ENCODE measurements around the gene TEX44. TPM values are rescaled to one million over a fixed set of nuclear protein-coding genes. Genes with fewer than 3 reads are reported as not detected.

Gene TEX44
- total RNA-seq, 1 experiment from 2014 or later = not detected

DNA sequence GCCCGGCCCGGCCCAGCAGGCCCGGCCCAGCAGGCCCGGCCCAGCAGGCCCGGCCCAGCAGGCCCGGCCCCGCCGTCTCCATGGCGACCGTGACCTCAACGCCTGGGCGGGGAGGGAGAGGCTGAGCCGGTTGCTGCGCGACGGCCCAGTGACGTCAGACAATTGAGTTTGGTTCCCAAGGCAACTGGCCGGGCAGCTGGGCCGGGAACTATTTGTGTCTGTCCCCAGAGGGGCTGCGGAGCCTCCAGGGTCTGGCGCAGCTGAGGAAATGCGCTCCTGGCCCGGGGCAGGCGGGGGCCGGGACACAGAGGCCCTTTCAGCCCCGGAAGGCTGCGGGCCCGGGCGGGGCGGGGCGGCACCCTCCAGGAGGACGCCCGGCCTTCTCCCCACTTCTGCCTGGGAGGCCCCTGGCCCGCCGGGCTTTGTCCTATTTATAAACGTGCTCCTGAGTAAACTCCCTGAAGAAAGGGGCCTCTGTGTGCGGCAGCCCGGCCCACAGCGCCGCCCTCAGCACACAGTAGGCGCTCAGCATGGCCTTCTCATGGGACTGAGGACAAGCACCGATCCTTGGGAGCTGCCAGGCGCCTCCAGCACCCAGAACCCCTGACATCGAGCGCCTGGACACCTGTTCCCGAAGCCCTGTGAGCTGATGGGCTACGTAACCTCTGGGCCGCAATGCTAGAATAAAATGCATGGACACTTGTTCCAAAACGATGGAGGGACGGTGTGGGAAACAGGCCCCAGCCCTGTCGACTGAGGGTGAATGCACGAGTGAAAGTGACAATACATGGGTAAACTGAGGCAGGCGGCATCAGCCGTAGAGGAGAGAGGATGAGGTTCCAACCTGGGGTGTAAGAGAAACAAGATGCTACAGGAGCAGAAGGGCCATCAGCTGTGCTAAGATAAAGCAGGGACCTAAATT, 12.3 kb downstream of the TEX44 start:
- peak overlapping the region; percentile 98 for H3K27ac ChIP-seq
- peak; percentile 92 to 97 for DNase-seq (ENCODE audit: low read depth in 1 of 2, low spot score in 2 of 2)
- H3K27me3 ChIP-seq (replicated peaks) = no peaks in the 10 kb centered on the region
- no peaks in the 10 kb centered on the region; the same call in 1 of the 2 replicates for H3K9me3 ChIP-seq (replicated peaks)
- H3K4me3 ChIP-seq = peak overlapping the region; percentile 49
- no peaks in the 10 kb centered on the region for H3K36me3 ChIP-seq
- H3K4me1 ChIP-seq (replicated peaks) = peaks cover 15% of the 10 kb centered on the region

DNA sequence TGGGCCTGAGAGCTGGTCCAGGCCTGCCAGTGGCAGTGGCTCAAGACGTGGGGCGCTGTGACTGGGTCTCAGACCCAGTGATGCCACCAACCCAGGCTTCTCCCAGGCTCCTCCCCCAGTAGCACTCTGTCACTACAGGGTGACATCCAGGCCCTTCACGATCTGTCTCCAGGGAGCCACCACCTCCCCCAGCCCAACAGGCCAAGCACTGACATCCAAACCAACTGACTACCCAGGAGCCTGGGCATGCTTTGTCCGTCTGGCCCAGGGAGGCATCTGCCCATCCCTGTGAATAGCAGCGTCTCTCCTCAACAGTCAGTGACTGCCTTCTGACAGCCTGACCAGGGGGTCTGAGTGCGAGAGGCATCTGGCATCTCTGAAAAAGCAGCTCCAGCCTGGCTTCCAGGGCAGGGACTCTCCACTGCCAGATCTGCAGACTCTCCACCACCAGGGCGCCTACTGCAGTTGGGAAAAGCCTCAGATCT, 13.0 kb downstream of the TEX44 start:
- H3K9me3 ChIP-seq (replicated peaks) = no peaks in the 10 kb centered on the region; the same call in 1 of the 2 replicates
- peaks cover 15% of the 10 kb centered on the region for H3K4me1 ChIP-seq (replicated peaks)
- H3K27me3 ChIP-seq (replicated peaks) = no peaks in the 10 kb centered on the region
- DNase-seq (ENCODE audit: low read depth in 1 of 2, low spot score in 2 of 2) = no peak
- H3K27ac ChIP-seq = no peak overlapping the region
- no peak overlapping the region for H3K4me3 ChIP-seq
- no peaks in the 10 kb centered on the region for H3K36me3 ChIP-seq

DNA sequence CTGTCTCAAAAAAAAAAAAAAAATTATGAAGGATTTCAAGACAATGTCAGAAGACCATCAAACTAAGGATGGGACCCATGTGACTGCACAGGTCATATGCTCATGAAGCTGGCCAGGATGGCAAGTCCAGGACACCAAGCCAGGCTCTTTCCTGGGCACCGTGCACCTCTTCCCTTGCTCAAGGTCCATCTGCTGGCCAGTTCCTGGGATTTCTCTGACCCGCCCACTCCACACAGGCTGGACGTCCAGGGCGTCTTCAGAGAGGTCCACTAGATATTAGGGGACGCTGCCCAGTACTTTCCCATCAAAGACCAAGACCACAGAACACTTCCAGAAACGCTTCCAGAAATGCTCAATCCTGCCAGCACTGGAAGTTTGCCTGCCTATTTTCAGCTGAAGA, 14.3 kb downstream of the TEX44 start:
- Histone ChIP-seq H3K27me3 (replicated peaks) (no peaks in the 10 kb centered on the region), H3K4me3 (no peak overlapping the region), H3K9me3 (replicated peaks) (no peaks in the 10 kb centered on the region; the same call in 1 of the 2 replicates), H3K27ac (no peak overlapping the region), H3K36me3 (no peaks in the 10 kb centered on the region), H3K4me1 (replicated peaks) (peaks cover 24% of the 10 kb centered on the region)
- no peak for DNase-seq (ENCODE audit: low read depth in 1 of 2, low spot score in 2 of 2)

DNA sequence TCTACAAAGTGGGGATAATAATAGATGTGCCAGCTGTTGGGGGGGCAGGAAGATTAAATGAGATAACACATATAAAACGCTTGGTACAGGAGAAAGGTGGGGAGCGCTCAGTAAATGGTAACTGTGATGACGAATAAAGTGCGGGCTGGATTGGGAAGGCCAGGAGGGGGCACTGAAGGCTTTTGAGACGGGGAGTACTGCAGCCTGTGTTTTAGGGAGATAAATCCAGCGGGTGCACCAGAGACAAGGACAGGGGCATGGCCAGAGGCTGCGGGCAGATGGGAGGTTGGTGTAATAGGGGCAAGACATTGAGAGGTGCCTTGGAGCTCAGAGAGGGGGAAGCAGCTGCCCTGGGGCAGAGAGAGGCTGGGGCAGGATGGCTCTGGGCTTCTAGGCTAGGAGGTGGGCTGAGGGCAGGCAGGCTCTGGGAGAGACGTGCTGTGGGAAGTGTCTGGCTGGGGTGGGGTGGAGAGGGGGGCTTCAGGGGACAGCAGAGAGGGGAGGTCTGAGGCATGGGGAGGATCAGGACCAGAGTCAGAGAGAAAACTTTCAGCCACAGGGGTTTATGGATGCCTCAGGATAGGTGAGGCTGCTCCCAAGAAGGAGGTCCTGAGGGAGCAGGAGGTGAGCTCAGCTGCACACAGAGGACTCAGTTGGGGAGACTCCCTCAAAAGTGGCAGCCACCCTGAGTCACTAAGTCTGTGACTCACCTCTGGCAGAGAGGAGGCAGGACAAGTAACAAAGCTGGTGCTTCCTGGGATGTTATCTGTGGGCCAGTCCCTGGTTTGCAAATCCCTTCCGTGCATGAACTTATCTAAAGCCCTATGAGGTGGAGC, 18.8 kb downstream of the TEX44 start:
- H3K27ac ChIP-seq = peak overlapping the region; percentile 89
- H3K9me3 ChIP-seq (replicated peaks) = peaks cover 3% of the 10 kb centered on the region; the same call in 1 of the 2 replicates
- DNase-seq (ENCODE audit: low read depth in 1 of 2, low spot score in 2 of 2) = peak; percentile 76 to 82
- peaks cover 41% of the 10 kb centered on the region for H3K4me1 ChIP-seq (replicated peaks)
- H3K36me3 ChIP-seq = no peaks in the 10 kb centered on the region; the same call in 1 of the 2 replicates
- H3K27me3 ChIP-seq (replicated peaks) = no peaks in the 10 kb centered on the region
- H3K4me3 ChIP-seq = no peak overlapping the region

DNA sequence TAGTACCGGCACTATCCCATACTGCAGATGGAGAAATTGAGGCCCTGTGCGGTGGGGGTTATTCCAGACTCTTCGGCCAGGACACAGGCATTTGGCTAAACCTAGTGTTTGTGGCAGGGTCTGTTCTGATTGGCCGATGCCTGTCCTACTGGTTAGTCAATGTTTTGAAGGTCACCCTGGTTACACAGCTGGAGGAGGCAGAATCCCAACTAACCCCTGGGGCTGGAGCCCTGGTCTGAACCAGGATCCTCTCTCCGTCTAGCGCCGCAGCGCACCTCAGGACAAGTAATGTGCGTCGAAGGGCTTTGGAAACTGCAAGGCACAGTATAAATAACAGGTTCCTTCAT, 19.4 kb downstream of the TEX44 start:
- H3K27ac ChIP-seq = peak overlapping the region; percentile 89
- H3K9me3 ChIP-seq (replicated peaks) = peaks cover 3% of the 10 kb centered on the region; the same call in 1 of the 2 replicates
- no peaks in the 10 kb centered on the region; the same call in 1 of the 2 replicates for H3K36me3 ChIP-seq
- peak in 1 of 2 experiments; percentile 68 for DNase-seq (ENCODE audit: low read depth in 1 of 2, low spot score in 2 of 2)
- H3K4me1 ChIP-seq (replicated peaks) = peaks cover 43% of the 10 kb centered on the region
- no peak overlapping the region for H3K4me3 ChIP-seq
- no peaks in the 10 kb centered on the region for H3K27me3 ChIP-seq (replicated peaks)

DNA sequence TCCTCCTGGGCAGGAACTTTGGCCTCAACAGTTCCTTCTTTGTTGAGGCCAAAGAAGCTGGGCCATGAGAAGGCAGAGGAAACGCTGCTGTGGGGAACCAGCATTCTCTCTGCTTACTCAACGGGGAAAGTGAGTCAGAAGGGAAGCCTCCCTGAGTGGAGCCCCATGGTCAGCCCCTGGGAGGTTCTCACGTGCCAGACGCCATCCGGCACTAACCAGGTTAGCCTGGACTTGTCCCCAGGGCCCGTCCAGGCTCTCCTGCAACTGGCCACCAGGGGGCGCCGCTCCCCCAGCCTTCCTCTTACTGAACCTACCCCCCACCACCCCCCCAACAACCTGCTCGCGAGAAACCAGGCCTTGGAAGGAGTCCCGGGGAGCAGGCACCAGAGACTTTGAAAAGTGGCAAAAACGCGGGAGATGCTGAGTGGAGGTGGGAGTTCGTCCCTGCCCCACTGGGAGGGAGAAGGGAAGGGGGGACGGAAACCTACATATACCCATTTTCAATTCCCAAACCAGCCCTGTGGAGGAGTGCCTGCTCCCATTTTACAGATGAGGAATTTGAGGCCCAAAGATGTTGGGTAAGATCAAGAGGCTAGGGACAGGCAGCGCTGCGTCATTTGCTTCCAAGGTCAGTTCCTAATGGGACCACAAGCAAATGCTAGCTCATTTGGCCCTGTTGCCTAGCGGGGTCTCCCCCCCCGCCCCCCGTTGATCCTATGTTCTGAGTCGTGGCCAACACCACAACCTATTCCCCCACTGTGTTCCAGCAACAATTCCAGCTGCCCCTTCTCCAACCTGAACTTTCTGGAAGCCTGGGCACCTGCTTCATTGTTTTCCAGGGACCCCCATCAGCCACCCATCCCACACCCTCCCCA, 20.0 kb downstream of the TEX44 start:
- Histone ChIP-seq H3K9me3 (replicated peaks) (peaks cover 3% of the 10 kb centered on the region; the same call in 1 of the 2 replicates), H3K4me1 (replicated peaks) (peaks cover 49% of the 10 kb centered on the region), H3K4me3 (no peak overlapping the region), H3K27me3 (replicated peaks) (no peaks in the 10 kb centered on the region), H3K36me3 (no peaks in the 10 kb centered on the region; the same call in 1 of the 2 replicates), H3K27ac (peak overlapping the region; percentile 95)
- peak; percentile 86 to 95 for DNase-seq (ENCODE audit: low read depth in 1 of 2, low spot score in 2 of 2)

DNA sequence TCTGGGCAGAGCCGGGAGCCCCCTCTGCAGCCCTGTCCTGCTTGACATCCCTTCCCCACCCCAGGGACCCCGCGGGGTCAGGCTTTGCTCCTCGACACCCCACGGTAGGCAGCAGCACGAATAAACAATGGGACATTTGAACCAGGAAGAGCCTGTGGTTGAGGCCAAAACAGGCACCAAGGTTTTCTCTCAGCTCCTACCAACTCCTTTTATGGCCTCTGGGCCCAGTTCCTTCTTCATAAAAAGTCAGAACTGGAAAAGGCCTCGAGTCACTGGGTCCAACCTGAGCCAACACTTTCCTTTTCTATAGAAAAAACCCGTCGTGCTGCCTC, 20.6 kb downstream of the TEX44 start:
- H3K27ac ChIP-seq = peak overlapping the region; percentile 95
- no peaks in the 10 kb centered on the region; the same call in 1 of the 2 replicates for H3K36me3 ChIP-seq
- H3K4me1 ChIP-seq (replicated peaks) = peaks cover 56% of the 10 kb centered on the region
- peaks cover 3% of the 10 kb centered on the region; the same call in 1 of the 2 replicates for H3K9me3 ChIP-seq (replicated peaks)
- H3K4me3 ChIP-seq = no peak overlapping the region
- H3K27me3 ChIP-seq (replicated peaks) = no peaks in the 10 kb centered on the region
- DNase-seq (ENCODE audit: low read depth in 1 of 2, low spot score in 2 of 2) = no peak

DNA sequence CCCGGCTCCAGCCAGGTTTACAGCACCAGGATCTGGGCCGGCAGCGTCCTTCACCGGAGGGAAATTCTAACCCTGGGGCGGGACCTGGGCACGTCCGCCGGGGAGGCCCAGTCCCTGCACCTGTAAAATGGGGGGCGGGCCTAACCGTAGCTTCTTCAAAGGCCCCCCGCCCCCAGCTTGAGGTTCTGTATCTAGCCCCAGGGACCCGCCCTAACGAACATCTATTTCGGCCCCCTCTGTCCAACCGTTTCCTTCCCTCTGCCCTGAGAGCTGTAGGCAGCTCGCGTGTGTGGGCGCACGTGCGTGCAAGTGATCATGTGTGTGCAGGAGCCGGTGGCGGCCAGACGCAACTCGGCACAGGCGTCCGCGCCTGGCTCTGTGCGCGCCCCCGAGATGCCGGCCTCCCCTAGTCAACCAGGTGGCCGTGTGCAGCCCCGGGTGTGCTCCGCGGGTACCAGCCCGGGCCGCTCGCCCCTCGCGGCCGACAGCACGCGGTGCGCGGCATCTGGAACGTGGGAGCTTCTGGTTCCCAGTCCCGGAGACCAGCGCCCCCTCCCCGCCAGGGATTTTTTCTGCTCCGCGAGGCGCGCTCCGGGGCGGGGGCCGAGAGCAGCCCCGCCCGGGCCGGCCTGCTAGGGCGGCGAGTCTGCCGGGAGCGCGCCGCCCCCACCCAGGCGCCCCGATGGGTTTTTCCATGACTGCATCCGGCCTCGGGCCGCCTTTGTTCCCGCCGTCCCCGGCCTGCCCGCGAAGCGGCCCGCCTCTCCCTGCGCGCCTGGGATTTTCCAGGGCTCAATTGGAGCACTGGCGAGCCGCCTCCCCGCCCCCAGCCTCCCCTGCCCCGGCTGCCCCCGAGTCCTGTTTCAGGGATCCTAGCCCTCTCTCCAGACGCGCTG, 21.2 kb downstream of the TEX44 start:
- no peaks in the 10 kb centered on the region; the same call in 1 of the 2 replicates for H3K36me3 ChIP-seq
- DNase-seq (ENCODE audit: low read depth in 1 of 2, low spot score in 2 of 2) = peak; percentile 93 to 97
- H3K27me3 ChIP-seq (replicated peaks) = no peaks in the 10 kb centered on the region
- H3K4me3 ChIP-seq = peak overlapping the region; percentile 36
- peaks cover 58% of the 10 kb centered on the region for H3K4me1 ChIP-seq (replicated peaks)
- H3K27ac ChIP-seq = peak overlapping the region; percentile 95
- H3K9me3 ChIP-seq (replicated peaks) = peaks cover 3% of the 10 kb centered on the region; the same call in 1 of the 2 replicates

DNA sequence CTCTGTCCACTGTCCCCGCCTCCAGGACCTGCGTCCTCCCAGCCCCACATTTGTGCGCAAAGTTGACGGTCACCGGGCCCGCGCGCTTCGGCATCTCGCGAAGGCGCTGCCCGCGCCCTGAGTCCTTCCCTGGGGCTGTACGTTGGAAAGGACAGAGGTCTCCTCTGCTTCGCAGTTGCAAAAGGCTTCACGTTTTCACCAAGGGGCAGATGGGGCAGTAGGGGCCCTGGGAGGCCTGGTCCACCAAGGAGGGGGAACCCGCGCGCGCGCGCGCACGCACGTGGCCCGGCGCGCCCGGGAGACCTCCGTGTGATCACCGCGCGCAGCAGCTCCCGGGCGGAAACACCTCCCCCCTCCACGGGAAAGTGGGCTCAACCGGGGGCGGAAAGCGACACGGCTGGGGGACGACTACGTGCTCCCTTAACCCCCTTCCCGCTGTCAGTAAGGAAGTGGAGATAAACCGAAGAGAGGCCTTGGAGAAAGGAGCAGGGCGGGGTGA, 21.9 kb downstream of the TEX44 start:
- Histone ChIP-seq H3K9me3 (replicated peaks) (peaks cover 3% of the 10 kb centered on the region; the same call in 1 of the 2 replicates), H3K27ac (peak overlapping the region; percentile 95), H3K4me3 (peak overlapping the region; percentile 36), H3K36me3 (no peaks in the 10 kb centered on the region; the same call in 1 of the 2 replicates), H3K27me3 (replicated peaks) (no peaks in the 10 kb centered on the region), H3K4me1 (replicated peaks) (peaks cover 58% of the 10 kb centered on the region)
- DNase-seq (ENCODE audit: low read depth in 1 of 2, low spot score in 2 of 2) = no peak

DNA sequence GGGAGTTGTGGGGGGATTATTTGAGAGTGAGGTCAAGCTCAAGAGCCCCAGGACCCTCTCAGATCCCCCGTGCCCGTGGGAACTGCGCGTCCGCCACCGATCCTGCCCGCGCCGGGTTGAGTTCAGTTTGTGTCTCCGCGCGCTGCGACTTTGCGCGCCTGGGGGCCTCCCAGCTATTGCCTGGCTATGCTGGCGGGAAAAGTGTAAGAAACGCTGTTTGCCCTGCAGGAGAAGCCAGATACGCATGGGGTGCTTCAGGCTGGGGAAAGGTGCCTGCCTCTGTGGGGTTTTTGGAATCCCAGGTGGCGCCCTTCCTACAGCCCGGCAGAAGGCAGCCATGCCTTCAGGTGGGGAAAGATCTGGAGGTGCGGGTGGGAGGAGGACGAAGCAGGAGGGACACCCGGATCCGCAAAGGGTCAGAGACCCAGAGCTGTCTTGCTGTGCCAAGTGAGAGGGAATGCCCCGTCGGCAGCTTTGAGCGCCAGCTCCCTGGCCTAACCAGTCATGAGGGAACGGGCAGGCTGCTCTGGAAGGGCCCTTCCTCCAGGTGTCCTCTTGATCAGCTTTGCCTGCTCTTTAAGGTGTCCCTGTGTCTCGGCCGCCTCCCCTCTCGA, 22.5 kb downstream of the TEX44 start:
- H3K9me3 ChIP-seq (replicated peaks) = peaks cover 3% of the 10 kb centered on the region; the same call in 1 of the 2 replicates
- no peaks in the 10 kb centered on the region; the same call in 1 of the 2 replicates for H3K36me3 ChIP-seq
- H3K4me1 ChIP-seq (replicated peaks) = peaks cover 58% of the 10 kb centered on the region
- DNase-seq (ENCODE audit: low read depth in 1 of 2, low spot score in 2 of 2) = no peak
- H3K4me3 ChIP-seq = no peak overlapping the region
- no peaks in the 10 kb centered on the region for H3K27me3 ChIP-seq (replicated peaks)
- H3K27ac ChIP-seq = peak overlapping the region; percentile 95; the same call in 1 of the 2 replicates

DNA sequence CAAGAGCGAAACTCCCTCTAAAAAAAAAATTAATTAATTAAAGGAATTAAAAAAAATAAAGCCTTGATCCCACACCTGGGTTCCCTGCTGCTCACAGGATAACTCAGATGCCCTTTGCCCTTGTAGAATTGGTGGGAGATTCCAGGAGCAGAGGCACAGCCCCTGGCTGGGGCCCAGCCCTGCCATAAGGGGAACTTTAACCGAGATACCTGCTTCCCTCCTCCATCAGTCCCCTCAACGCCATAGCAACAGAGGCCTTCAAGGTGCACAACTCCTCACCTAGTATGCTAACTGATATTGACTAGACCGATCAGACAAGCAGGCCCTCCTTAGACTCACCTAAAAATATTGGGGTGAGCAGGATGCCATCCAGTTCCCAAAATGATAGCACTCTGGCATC, 23.6 kb downstream of the TEX44 start:
- Histone ChIP-seq H3K36me3 (no peaks in the 10 kb centered on the region; the same call in 1 of the 2 replicates), H3K4me1 (replicated peaks) (peaks cover 62% of the 10 kb centered on the region), H3K9me3 (replicated peaks) (peaks cover 3% of the 10 kb centered on the region; the same call in 1 of the 2 replicates), H3K4me3 (no peak overlapping the region), H3K27me3 (replicated peaks) (no peaks in the 10 kb centered on the region), H3K27ac (no peak overlapping the region)
- no peak for DNase-seq (ENCODE audit: low read depth in 1 of 2, low spot score in 2 of 2)

All from SJSA1 (cell line).